HG02973 (cell line): ENCODE data around the gene STRN.
"Not testable (repeated sequence)": the region's sequence is repeated elsewhere in the genome, so short reads cannot be mapped to it uniquely, and the experiment has no call there.

Source experiments
- ATAC-seq: cut with Tn5 transposase; IDR thresholded peaks from one replicate; pipeline ENCODE4 v1.9.1; 2021; ENCODE audit warnings: moderate library complexity; ENCODE audit not compliant: unreplicated experiment

The STRN gene

GRCh38 chr2:36963734-36964133, 2.6 kb downstream of the STRN start:
- ATAC-seq, result no peak

GRCh38 chr2:36963106-36963505, 3.2 kb downstream of the STRN start:
- ATAC-seq, result no peak

GRCh38 chr2:36960773-36961172, 5.6 kb downstream of the STRN start:
- no peak for ATAC-seq

GRCh38 chr2:36960005-36960675, 6.2 kb downstream of the STRN start:
- ATAC-seq, result no peak

GRCh38 chr2:36954977-36955607, 11.2 kb downstream of the STRN start:
- no peak for ATAC-seq

GRCh38 chr2:36952748-36953197, 13.6 kb downstream of the STRN start:
- no peak for ATAC-seq

- ATAC-seq, result no peak
Measured at GRCh38 chr2:36951574-36951973, 14.8 kb downstream of the STRN start.

- ATAC-seq, result no peak
Measured at GRCh38 chr2:36951027-36951518, 15.3 kb downstream of the STRN start.

GRCh38 chr2:36949845-36950244, 16.5 kb downstream of the STRN start:
- ATAC-seq, result no peak

- ATAC-seq, result not testable (repeated sequence)
Measured at GRCh38 chr2:36945240-36945639, 21.1 kb downstream of the STRN start.

- ATAC-seq, result no peak
Measured at GRCh38 chr2:36941867-36942266, 24.5 kb downstream of the STRN start.

- not testable (repeated sequence) for ATAC-seq
Measured at GRCh38 chr2:36936526-36936925, 29.8 kb downstream of the STRN start.

GRCh38 chr2:36931688-36932087, 34.6 kb downstream of the STRN start:
- not testable (repeated sequence) for ATAC-seq

GRCh38 chr2:36930787-36931410, 35.4 kb downstream of the STRN start:
- not testable (repeated sequence) for ATAC-seq

- not testable (repeated sequence) for ATAC-seq
Measured at GRCh38 chr2:36926175-36927132, 39.9 kb downstream of the STRN start.

GRCh38 chr2:36922629-36923028, 43.7 kb downstream of the STRN start:
- not testable (repeated sequence) for ATAC-seq

- ATAC-seq, result no peak
Measured at GRCh38 chr2:36921984-36922383, 44.4 kb downstream of the STRN start.

GRCh38 chr2:36919041-36919837, 47.1 kb downstream of the STRN start:
- no peak for ATAC-seq

GRCh38 chr2:36918307-36918706, 48.0 kb downstream of the STRN start:
- no peak for ATAC-seq

- no peak for ATAC-seq
Measured at GRCh38 chr2:36915627-36916026, 50.7 kb downstream of the STRN start.
